ENCODE results near the gene PVALB.

The PVALB gene

DNA sequence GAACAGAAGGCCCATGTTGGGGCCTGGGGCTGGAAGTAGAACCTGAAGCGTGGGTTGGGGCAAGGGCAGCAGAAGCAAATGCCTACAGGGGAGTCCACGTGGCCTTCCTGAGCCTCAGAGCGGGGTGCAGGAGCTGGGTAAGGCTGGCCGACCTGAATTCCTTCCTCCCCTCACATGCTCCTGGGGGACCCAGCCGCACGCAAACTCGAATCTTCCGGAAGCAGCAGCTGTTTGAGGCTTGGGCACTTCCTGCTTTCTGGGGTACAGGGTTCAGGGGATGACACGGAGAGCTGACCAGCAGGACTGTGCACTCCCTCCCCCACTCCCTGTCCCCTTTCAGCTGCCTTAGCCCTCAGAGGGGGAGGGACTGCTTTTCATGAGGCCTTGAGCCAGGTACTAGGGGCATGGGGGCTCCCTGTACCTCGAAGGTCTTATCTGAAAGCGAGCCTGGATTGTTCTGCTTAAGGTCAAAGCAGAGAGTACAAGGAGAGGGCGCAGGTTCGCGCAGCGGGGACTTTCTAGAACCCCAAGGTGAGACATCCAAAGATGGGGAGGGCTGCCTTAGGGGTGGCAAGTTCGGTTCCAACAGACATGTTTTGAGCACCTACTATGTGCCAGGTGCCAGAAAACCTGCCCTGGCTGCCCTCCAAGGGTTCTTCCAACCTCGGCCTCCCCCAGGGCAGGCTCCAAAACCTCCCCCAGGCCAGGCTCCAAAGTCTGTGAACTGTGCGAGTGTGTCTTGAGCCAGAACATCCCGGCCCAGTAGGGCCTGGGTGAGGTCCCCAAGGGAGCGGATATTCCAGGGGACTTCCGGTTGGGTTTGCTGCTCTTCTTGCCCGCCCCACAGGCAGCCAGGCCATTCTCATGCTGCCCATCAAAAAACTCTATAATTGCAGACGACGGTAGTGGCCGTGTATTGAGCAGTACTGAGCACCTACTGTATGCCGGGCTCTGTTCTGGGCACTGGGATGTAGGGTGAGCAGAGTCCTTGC is 45.7 kb upstream of the PVALB start:
- TF ChIP-seq, protein P1, sequence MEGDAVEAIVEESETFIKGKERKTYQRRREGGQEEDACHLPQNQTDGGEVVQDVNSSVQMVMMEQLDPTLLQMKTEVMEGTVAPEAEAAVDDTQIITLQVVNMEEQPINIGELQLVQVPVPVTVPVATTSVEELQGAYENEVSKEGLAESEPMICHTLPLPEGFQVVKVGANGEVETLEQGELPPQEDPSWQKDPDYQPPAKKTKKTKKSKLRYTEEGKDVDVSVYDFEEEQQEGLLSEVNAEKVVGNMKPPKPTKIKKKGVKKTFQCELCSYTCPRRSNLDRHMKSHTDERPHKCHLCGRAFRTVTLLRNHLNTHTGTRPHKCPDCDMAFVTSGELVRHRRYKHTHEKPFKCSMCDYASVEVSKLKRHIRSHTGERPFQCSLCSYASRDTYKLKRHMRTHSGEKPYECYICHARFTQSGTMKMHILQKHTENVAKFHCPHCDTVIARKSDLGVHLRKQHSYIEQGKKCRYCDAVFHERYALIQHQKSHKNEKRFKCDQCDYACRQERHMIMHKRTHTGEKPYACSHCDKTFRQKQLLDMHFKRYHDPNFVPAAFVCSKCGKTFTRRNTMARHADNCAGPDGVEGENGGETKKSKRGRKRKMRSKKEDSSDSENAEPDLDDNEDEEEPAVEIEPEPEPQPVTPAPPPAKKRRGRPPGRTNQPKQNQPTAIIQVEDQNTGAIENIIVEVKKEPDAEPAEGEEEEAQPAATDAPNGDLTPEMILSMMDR (IDR thresholded peaks at IDR 0.05; ENCODE audit: low read depth, low read length), result no peak
- no peaks in the 10 kb centered on the region for H3K4me1 ChIP-seq
- H3K4me3 ChIP-seq (ENCODE audit: low read depth, low read length), result no peak overlapping the region
- no peak for DNase-seq
- no peaks in the 10 kb centered on the region for H3K9me3 ChIP-seq
- H3K27me3 ChIP-seq, result peaks cover under 1% of the 10 kb centered on the region
- H3K36me3 ChIP-seq, result no peaks in the 10 kb centered on the region

DNA sequence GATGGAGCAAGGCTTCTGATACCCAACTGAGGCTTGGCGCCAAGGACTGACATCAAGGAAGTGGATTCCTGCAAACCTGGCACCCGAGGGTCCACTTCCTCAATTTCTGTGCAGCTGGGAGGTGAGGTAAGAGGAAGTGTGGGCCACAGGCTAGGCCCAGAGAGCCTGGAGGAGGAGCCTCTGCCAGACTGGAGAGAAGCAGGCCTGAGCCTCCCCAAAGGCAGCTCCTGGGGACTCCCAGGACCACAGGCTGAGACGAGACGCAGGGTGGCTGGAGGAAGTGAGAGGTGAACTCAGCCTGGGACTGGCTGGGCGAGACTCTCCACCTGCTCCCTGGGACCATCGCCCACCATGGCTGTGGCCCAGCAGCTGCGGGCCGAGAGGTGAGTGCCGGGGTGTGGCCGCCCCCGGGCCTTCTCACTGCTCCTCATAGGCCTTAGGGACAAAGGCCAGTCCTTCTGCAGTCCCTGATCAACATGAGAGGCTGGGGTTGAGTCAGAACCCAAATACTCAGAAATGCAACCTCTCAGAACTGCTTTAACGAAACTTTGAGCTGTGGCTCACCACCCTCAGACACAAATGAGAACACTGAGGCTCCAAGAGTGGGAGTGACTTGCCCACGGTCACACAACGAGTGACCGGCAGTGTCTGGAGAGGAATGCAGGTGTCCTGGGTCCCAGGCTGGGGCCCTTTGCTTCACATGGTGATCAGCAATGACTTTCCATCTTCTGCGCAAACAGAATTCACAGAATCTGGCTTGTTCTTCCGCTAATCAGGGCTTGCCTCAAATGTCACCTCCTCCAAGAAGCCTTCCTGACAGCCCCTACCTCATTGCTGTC is 44.2 kb upstream of the PVALB start, which contains the start of gene NCF4:
Gene NCF4 (plus strand): TSS at position 186 of the 839 bp plus-strand sequence. CDS start 166 bp downstream, at position 352.
- Histone ChIP-seq H3K36me3 (no peaks in the 10 kb centered on the region), H3K9me3 (no peaks in the 10 kb centered on the region), H3K27me3 (peaks cover 12% of the 10 kb centered on the region), H3K4me3 (ENCODE audit: low read depth, low read length) (no peak within 1 kb of the TSS), H3K4me1 (peaks cover 1% of the 10 kb centered on the region; the same call in 1 of the 2 replicates)
- DNase-seq, result no peak
- TF ChIP-seq, protein P1 (IDR thresholded peaks at IDR 0.05; ENCODE audit: low read depth, low read length), result no peak

- Histone ChIP-seq H3K36me3 (no peaks in the 10 kb centered on the region), H3K4me1 (peaks cover 3% of the 10 kb centered on the region; the same call in 1 of the 2 replicates), H3K4me3 (ENCODE audit: low read depth, low read length) (no peak overlapping the region), H3K9me3 (no peaks in the 10 kb centered on the region), H3K27me3 (peaks cover 12% of the 10 kb centered on the region)
- no peak for DNase-seq
- TF ChIP-seq, protein P1 (IDR thresholded peaks at IDR 0.05; ENCODE audit: low read depth, low read length), result no peak
Measured at GRCh38 chr22:36860438-36860820, 43.6 kb upstream of the PVALB start.

GRCh38 chr22:36860017-36860416 is 43.2 kb upstream of the PVALB start:
- Histone ChIP-seq H3K36me3 (no peaks in the 10 kb centered on the region), H3K9me3 (no peaks in the 10 kb centered on the region), H3K4me1 (peaks cover 3% of the 10 kb centered on the region; the same call in 1 of the 2 replicates), H3K27me3 (peaks cover 12% of the 10 kb centered on the region), H3K4me3 (ENCODE audit: low read depth, low read length) (no peak overlapping the region)
- DNase-seq, result no peak
- TF ChIP-seq, protein P1 (IDR thresholded peaks at IDR 0.05; ENCODE audit: low read depth, low read length), result no peak

GRCh38 chr22:36858966-36859365 is 42.1 kb upstream of the PVALB start:
- TF ChIP-seq, protein P1 (IDR thresholded peaks at IDR 0.05; ENCODE audit: low read depth, low read length), result no peak
- Histone ChIP-seq H3K9me3 (no peaks in the 10 kb centered on the region), H3K36me3 (no peaks in the 10 kb centered on the region), H3K4me1 (peaks cover 3% of the 10 kb centered on the region; the same call in 1 of the 2 replicates), H3K4me3 (ENCODE audit: low read depth, low read length) (no peak overlapping the region), H3K27me3 (peaks cover 12% of the 10 kb centered on the region)
- no peak for DNase-seq
